Measurements from ENCODE around the gene AMELX. TPM values are rescaled to one million over a fixed set of nuclear protein-coding genes. Genes with fewer than 3 reads are reported as not detected.

AMELX gene
- total RNA-seq, 1 donor from 2014 or later = not detected

- ATAC-seq (no peak), DNase-seq (no peak)
- Histone ChIP-seq H3K4me1 (no peaks in the 10 kb centered on the region), H3K36me3 (no peaks in the 10 kb centered on the region), H3K27ac (peak overlapping the region; percentile 24), H3K4me3 (peak overlapping the region; percentile 19), H3K9me3 (no peaks in the 10 kb centered on the region), H3K27me3 (no peaks in the 10 kb centered on the region)
- TF ChIP-seq CTCF (IDR thresholded peaks at IDR 0.05) = no peak
- intact Hi-C loops (cut with DNase I) = no loop called here
Observed at GRCh38 chrX:11349661-11350337, 56.6 kb downstream of the AMELX start.

Small RNA genes lying within 50 kb of the gene (microRNA-seq; reads per million reads assigned to microRNA genes)
- gene MIR548AX (ENCODE audit: borderline microRNAs expressed) = 2.8 reads per million, percentile 19 among the genes with 10 or more reads in this experiment

Other genes with a start within 250 kb of the AMELX start
- gene HCCS, start 182.1 kb upstream of the AMELX start, total RNA-seq = 19.4 TPM

Measured in upper lobe of right lung (tissue), 1 donor.